ENCODE results near the gene HMCN1.

GRCh38 chr1:186239171-186239570 is 505.0 kb downstream of the HMCN1 start:
- TF ChIP-seq, protein P1, sequence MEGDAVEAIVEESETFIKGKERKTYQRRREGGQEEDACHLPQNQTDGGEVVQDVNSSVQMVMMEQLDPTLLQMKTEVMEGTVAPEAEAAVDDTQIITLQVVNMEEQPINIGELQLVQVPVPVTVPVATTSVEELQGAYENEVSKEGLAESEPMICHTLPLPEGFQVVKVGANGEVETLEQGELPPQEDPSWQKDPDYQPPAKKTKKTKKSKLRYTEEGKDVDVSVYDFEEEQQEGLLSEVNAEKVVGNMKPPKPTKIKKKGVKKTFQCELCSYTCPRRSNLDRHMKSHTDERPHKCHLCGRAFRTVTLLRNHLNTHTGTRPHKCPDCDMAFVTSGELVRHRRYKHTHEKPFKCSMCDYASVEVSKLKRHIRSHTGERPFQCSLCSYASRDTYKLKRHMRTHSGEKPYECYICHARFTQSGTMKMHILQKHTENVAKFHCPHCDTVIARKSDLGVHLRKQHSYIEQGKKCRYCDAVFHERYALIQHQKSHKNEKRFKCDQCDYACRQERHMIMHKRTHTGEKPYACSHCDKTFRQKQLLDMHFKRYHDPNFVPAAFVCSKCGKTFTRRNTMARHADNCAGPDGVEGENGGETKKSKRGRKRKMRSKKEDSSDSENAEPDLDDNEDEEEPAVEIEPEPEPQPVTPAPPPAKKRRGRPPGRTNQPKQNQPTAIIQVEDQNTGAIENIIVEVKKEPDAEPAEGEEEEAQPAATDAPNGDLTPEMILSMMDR (conservative IDR thresholded peaks at IDR 0.05): no peak
- TF ChIP-seq EZH2 (IDR thresholded peaks at IDR 0.05; ENCODE audit: low read depth): no peak
